ENCODE data around the gene ACTL8.

DNA sequence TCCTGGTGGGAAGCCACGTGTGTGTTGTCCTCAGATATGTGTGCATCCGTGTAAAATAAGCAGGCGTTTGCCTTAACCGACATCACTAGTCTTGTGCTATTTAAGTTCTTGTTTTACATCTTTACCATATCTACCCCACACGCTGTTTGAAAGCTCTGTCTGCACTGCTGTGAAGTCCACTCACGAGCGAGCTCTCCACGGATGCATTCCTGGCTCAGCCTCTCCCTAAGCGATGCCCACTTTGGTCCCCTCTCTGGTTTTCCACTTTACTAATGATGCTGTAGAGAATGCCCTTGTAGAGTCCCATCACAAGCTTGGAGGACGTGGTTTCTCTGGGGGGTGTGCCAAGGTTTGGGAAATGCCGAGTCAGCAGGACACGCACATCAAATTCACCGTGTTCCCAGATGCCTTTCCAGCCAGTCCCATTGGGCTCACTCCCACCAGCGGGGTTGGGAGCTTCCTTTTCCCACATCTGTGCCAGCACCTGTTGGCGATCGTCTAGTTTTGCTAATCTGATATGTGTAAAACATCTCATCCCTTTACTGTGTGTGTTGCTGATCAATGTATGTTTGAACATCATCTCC lies 43.8 kb downstream of the ACTL8 start:
- TF ChIP-seq ZNF274 (IDR thresholded peaks at IDR 0.05; ENCODE audit: low read depth, low read length) (no peak), YY1 (IDR thresholded peaks at IDR 0.05; ENCODE audit: insufficient read depth, insufficient read length) (no peak)

Data from NT2/D1 (cell line).